Prostate gland (tissue), 2 donors: ENCODE results near the gene FGFR1OP2. TPM values are rescaled to one million over a fixed set of nuclear protein-coding genes. Genes with fewer than 3 reads are reported as not detected.

Experiments
- DNase-seq: peaks from one replicate; pipeline ENCODE4 v3.0.0-alpha.2; 2019; ENCODE audit warnings: low spot score
- H3K27ac ChIP-seq, 2 donors: fragments of 200-600 bp; sonication (generic); 2 replicates each; pipeline ENCODE4 v1.5.1; 2017 to 2019
- H3K27me3 ChIP-seq: fragments of 200-600 bp; sonication (generic); replicated peaks from 2 replicates; pipeline ENCODE4 v1.5.1; 2019; ENCODE audit not compliant: insufficient read depth
- H3K36me3 ChIP-seq, 2 donors: fragments of 200-600 bp; sonication (generic); 1 replicate in 1 of 2; 2 replicates in 1 of 2; pipeline versions ENCODE4 v1.5.1 to v1.8.1; 2017 to 2019
- H3K4me1 ChIP-seq: fragments of 200-600 bp; sonication (generic); replicated peaks from 2 replicates; pipeline ENCODE4 v1.5.1; 2019
- H3K4me3 ChIP-seq, 2 donors: fragments of 200-600 bp; sonication (generic); 2 replicates each; pipeline ENCODE4 v1.5.1; 2017 to 2019
- H3K9me3 ChIP-seq: fragments of 200-600 bp; sonication (generic); 2 replicates; pipeline ENCODE4 v1.5.1; 2017
- POLR2A ChIP-seq: fragments of 450-650 bp; IDR thresholded peaks from one replicate; pipeline ENCODE4 v1.6.1; 2016; ENCODE audit warnings: antibody characterized with exemption, mild to moderate bottlenecking
- POLR2AphosphoS5 ChIP-seq: sonication (generic); formaldehyde crosslinking; IDR thresholded peaks from one replicate; pipeline ENCODE4 v1.6.1; 2017; ENCODE audit warnings: antibody characterized with exemption
- WGBS: methylation state at CpG from one replicate; pipeline ENCODE4 v1.1.5; 2018; 5-methylcytosine and 5-hydroxymethylcytosine counted together
- intact Hi-C: fragments of 100-400 bp; cut with DNase I; formaldehyde crosslinking; loops from one replicate; pipeline ENCODE4 v1.14.2; 2022
- total RNA-seq, 2 donors: library from RNA; depleted of rRNA; stranded (reverse); fragments of >200 nt; gene quantifications; one replicate each; pipeline ENCODE4 v1.1.0, GENCODE V29; 2016
- TF ChIP-seq, protein P1 (sequence below), 4 experiments: fragments of 200-600 bp in 2 of 4; fragments of 450-650 bp in 2 of 4; sonication (generic) in 2 of 4; IDR thresholded peaks; 1 replicate in 3 of 4; 2 replicates in 1 of 4; pipeline ENCODE4 v1.5.1; 2016 to 2019; ENCODE audit warnings: antibody characterized with exemption in 4 of 4, mild to moderate bottlenecking in 2 of 4, moderate library complexity in 2 of 4

The FGFR1OP2 gene
- total RNA-seq, 2 donors from 2014 or later = 45.0 to 64.4 TPM

DNA sequence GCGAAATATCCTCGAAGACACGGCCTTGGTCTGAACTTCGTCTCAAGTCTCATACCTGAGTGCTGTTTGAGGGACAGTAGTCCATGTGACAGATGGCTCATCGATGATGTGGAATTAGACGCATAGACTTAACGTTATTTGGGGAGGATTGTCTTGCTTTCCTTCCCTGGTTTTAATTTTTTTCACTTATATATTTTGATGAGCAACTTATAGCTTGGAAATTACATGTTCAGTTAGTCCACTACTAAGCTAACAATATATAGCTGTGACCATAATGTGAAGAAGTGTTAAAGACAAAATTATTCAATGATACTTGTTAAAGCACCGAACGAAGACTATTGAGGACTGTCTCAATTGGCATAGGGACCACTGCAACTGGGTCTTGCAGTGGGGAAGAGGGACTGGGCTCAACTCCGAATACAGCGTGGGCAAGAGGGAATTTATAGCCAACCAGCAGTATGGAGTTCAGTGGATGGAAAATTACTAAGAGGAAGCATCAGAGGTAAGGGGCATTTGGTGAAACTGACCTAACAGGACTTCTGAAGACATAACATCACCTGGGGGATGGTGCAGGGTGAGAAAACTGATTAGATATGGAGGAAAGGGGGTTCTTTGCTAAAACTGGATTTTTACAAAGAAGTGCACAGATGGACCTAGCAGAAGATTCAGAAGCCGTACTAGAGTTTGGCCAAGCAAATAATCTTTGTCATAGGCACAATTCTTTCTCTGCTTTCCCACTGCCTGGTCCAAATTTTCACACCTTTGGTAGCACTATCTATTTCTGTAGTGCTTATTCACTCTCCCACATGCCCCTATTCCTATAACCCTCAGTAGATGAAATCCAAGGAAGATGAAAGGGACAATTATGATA is 76.8 kb downstream of the FGFR1OP2 start:
- Histone ChIP-seq H3K4me1 (no peaks in the 10 kb centered on the region), H3K4me3 (peak overlapping the region; percentile 82 to 91), H3K9me3 (no peaks in the 10 kb centered on the region), H3K27ac (peak overlapping the region; percentile 88 to 91), H3K27me3 (no peaks in the 10 kb centered on the region), H3K36me3 (no peaks in the 10 kb centered on the region)
- TF ChIP-seq POLR2AphosphoS5 (no peak), POLR2A (no peak)
- TF ChIP-seq, protein P1, sequence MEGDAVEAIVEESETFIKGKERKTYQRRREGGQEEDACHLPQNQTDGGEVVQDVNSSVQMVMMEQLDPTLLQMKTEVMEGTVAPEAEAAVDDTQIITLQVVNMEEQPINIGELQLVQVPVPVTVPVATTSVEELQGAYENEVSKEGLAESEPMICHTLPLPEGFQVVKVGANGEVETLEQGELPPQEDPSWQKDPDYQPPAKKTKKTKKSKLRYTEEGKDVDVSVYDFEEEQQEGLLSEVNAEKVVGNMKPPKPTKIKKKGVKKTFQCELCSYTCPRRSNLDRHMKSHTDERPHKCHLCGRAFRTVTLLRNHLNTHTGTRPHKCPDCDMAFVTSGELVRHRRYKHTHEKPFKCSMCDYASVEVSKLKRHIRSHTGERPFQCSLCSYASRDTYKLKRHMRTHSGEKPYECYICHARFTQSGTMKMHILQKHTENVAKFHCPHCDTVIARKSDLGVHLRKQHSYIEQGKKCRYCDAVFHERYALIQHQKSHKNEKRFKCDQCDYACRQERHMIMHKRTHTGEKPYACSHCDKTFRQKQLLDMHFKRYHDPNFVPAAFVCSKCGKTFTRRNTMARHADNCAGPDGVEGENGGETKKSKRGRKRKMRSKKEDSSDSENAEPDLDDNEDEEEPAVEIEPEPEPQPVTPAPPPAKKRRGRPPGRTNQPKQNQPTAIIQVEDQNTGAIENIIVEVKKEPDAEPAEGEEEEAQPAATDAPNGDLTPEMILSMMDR (IDR thresholded peaks at IDR 0.05) = no peak
- 45% methylated on average over 12 of the region's 12 CpGs for WGBS
- intact Hi-C loops = loop anchor here (2.0 to 10.0 kb wide), 2 partner anchors 76 to 160 kb away; partner anchors contain the start of gene FGFR1OP2
- DNase-seq = no peak

GRCh38 chr12:27015730-27016076 is 77.4 kb downstream of the FGFR1OP2 start:
- peak overlapping the region in 1 of 2 donors; percentile 91 for H3K27ac ChIP-seq
- H3K27me3 ChIP-seq = no peaks in the 10 kb centered on the region
- H3K9me3 ChIP-seq = no peaks in the 10 kb centered on the region
- 14% methylated on average over 2 of the region's 2 CpGs for WGBS
- no peaks in the 10 kb centered on the region for H3K36me3 ChIP-seq
- no peak for DNase-seq
- no peak overlapping the region for H3K4me3 ChIP-seq
- no peaks in the 10 kb centered on the region for H3K4me1 ChIP-seq
- TF ChIP-seq, protein P1 (IDR thresholded peaks at IDR 0.05) = peak in 2 of 4 experiments; percentile 48 to 54
- TF ChIP-seq POLR2AphosphoS5 (no peak), POLR2A (no peak)
- intact Hi-C loops = loop anchor here (2.0 to 10.0 kb wide), 2 partner anchors 77 to 161 kb away; partner anchors contain the start of gene FGFR1OP2

Other genes with a start within 250 kb of the FGFR1OP2 start
- gene ITPR2, start 105.3 kb upstream of the FGFR1OP2 start, total RNA-seq = 10 to 100 TPM; 30.0 to 44.4 TPM
- gene INTS13, start 489 bp upstream of the FGFR1OP2 start, total RNA-seq = 10 to 100 TPM; 22.1 to 23.5 TPM
- gene TM7SF3, start 75.9 kb downstream of the FGFR1OP2 start, total RNA-seq = 100 to 1,000 TPM in 1 of 2 donors, 10 to 100 TPM in 1; 94.5 to 132 TPM
- gene MED21, start 84.1 kb downstream of the FGFR1OP2 start, total RNA-seq = 10 to 100 TPM; 36.2 to 52.0 TPM
- not detected for gene C12orf71, start 144.1 kb downstream of the FGFR1OP2 start, total RNA-seq